OCI-LY7 (cell line): ENCODE measurements around the gene DUSP9. TPM values are rescaled to one million over a fixed set of nuclear protein-coding genes. Genes with fewer than 3 reads are reported as not detected.
"Not testable (repeated sequence)": the region's sequence is repeated elsewhere in the genome, so short reads cannot be mapped to it uniquely, and the experiment has no call there.

Source experiments
- BruUV-seq: library from RNA; stranded (reverse); fragments of 400-500 nt; replicated peaks from 2 replicates; lab custom pipeline; 2021; lab: Mats Ljungman, UMichigan
- CTCF ChIA-PET: fragments of 300-600 bp; sonication (Branson Sonifier 250); formaldehyde crosslinking; loops from one replicate; lab custom pipeline; 2022; ENCODE audit warnings: antibody characterized with exemption; ENCODE audit not compliant: unreplicated experiment; lab: Charles Lee
- POLR2A ChIA-PET: fragments of 300-600 bp; sonication (Branson Sonifier 250); formaldehyde crosslinking; loops from one replicate; lab custom pipeline; 2022; ENCODE audit warnings: antibody characterized with exemption; lab: Charles Lee
- DNase-seq: peaks from one replicate; pipeline ENCODE4 v3.0.0-alpha.2; 2015; ENCODE audit warnings: low spot score
- H2AFZ ChIP-seq: fragments of 200-600 bp; sonication (generic), shearing (Covaris generic); 2 replicates; pipeline ENCODE4 v1.6.1; 2014; ENCODE audit warnings: mild to moderate bottlenecking, antibody characterized with exemption, low read length, moderate library complexity
- H3K27ac ChIP-seq: fragments of 200-600 bp; sonication (generic); 2 replicates; pipeline ENCODE4 v1.5.1; 2014; ENCODE audit warnings: mixed run types, low read depth, mild to moderate bottlenecking, moderate library complexity, low read length, inconsistent platforms; ENCODE audit not compliant: poor library complexity, severe bottlenecking
- H3K36me3 ChIP-seq: fragments of 200-600 bp; sonication (generic); 2 replicates; pipeline ENCODE4 v1.6.1; 2014; ENCODE audit warnings: mild to moderate bottlenecking, antibody characterized with exemption, low read length, moderate library complexity, mixed read lengths; ENCODE audit not compliant: insufficient read depth
- H3K4me1 ChIP-seq: fragments of 200-600 bp; sonication (generic); 2 replicates; pipeline ENCODE4 v1.5.1; 2014; ENCODE audit warnings: mild to moderate bottlenecking, low read length; ENCODE audit not compliant: insufficient read depth, poor library complexity, severe bottlenecking
- H3K4me2 ChIP-seq: fragments of 200-600 bp; sonication (generic); 2 replicates; pipeline ENCODE4 v1.6.1; 2014; ENCODE audit warnings: mild to moderate bottlenecking, low read length
- H3K4me3 ChIP-seq: fragments of 200-600 bp; sonication (generic); 2 replicates; pipeline ENCODE4 v1.5.1; 2014; ENCODE audit warnings: mild to moderate bottlenecking, low read depth, low read length; ENCODE audit not compliant: poor library complexity, severe bottlenecking
- H3K79me2 ChIP-seq: fragments of 200-600 bp; sonication (generic); 2 replicates; pipeline ENCODE4 v1.6.1; 2016; ENCODE audit warnings: low read depth, mild to moderate bottlenecking, low read length, moderate library complexity, mixed read lengths; ENCODE audit not compliant: insufficient read depth
- H3K9me2 ChIP-seq: fragments of 200-600 bp; sonication (generic); 2 replicates; pipeline ENCODE4 v1.6.1; 2016; ENCODE audit warnings: mild to moderate bottlenecking, low read length, mixed read lengths; ENCODE audit not compliant: insufficient read depth
- H3K9me3 ChIP-seq: fragments of 200-600 bp; sonication (generic); 2 replicates; pipeline ENCODE4 v1.6.1; 2014; ENCODE audit warnings: mild to moderate bottlenecking, mixed run types, low read length, mixed read lengths
- H4K20me1 ChIP-seq: fragments of 200-600 bp; sonication (generic); 2 replicates; pipeline ENCODE4 v1.6.1; 2014; ENCODE audit warnings: mild to moderate bottlenecking, antibody characterized with exemption, low read length, moderate library complexity, mixed read lengths; ENCODE audit not compliant: insufficient read depth
- EZH2phosphoT487 ChIP-seq: fragments of 200-600 bp; sonication (generic); IDR thresholded peaks from 2 replicates; pipeline ENCODE4 v1.6.1; 2018; ENCODE audit warnings: low read depth, borderline replicate concordance, mild to moderate bottlenecking, mixed run types, antibody characterized with exemption, low read length, moderate library complexity, mixed read lengths
- intact Hi-C: fragments of 100-400 bp; cut with micrococcal nuclease; formaldehyde crosslinking; loops from one replicate; pipeline ENCODE4 v1.10.0; 2022; ENCODE audit not compliant: unreplicated experiment
- total RNA-seq, 2 experiments: library from RNA; depleted of rRNA in 1 of 2; stranded (reverse); fragments of >200 nt in 1 of 2; shearing (Covaris generic) in 1 of 2; gene quantifications; 2 replicates each; pipeline ENCODE4 v1.2.3, GENCODE V29; 2014 to 2022
- TF ChIP-seq, protein P1 (sequence below): fragments of 200-600 bp; sonication (generic); conservative IDR thresholded peaks from 2 replicates; pipeline ENCODE4 v1.5.1; 2014; ENCODE audit warnings: mild to moderate bottlenecking, antibody characterized with exemption, low read length, moderate library complexity, mixed read lengths

Gene DUSP9
- total RNA-seq, 2 experiments from 2014 or later = not detected

DNA sequence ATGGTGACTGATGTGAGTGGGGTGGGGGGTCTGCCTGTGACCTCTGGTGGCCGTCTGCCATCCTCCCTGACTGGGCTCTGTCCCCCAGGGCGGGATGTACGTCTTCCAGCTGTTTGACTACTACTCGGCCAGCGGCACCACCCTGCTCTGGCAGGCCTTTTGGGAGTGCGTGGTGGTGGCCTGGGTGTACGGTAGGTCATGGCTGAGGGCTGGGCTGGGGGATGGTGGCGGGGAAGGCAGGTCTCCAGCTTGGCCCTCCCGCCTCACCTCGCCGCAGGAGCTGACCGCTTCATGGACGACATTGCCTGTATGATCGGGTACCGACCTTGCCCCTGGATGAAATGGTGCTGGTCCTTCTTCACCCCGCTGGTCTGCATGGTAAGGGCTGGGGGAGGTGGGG, 47.3 kb downstream of the DUSP9 start:
- intact Hi-C loops, POLR2A ChIA-PET, H3K9me2 ChIP-seq, CTCF ChIA-PET, H3K79me2 ChIP-seq, H3K9me3 ChIP-seq, BruUV-seq, H4K20me1 ChIP-seq, H2AFZ ChIP-seq, H3K36me3 ChIP-seq, DNase-seq, H3K4me1 ChIP-seq, H3K27ac ChIP-seq, H3K4me3 ChIP-seq, H3K4me2 ChIP-seq: not testable (repeated sequence)

DNA sequence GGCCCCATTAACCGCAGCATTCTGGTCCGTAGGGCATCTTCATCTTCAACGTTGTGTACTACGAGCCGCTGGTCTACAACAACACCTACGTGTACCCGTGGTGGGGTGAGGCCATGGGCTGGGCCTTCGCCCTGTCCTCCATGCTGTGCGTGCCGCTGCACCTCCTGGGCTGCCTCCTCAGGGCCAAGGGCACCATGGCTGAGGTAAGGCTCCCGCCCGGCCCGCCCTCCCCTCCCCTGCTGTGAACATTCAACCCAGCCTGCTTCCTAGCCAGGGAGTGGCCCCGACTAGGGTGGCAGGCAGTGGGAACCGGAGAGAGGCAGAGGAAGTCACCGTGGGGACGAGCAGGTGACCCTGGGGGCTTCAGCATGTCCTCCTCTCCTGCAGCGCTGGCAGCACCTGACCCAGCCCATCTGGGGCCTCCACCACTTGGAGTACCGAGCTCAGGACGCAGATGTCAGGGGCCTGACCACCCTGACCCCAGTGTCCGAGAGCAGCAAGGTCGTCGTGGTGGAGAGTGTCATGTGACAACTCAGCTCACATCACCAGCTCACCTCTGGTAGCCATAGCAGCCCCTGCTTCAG, 47.8 kb downstream of the DUSP9 start:
- H2AFZ ChIP-seq = no peak overlapping the region
- intact Hi-C loops = no loop called here
- no peak overlapping the region for H3K4me2 ChIP-seq
- H3K4me1 ChIP-seq = no peaks in the 10 kb centered on the region
- no TSS peak for BruUV-seq
- no peak for DNase-seq
- no peaks in the 10 kb centered on the region for H3K36me3 ChIP-seq
- H3K9me3 ChIP-seq = no peaks in the 10 kb centered on the region
- H3K9me2 ChIP-seq = no peaks in the 10 kb centered on the region
- H3K4me3 ChIP-seq = no peak overlapping the region
- no peak for TF ChIP-seq EZH2phosphoT487
- TF ChIP-seq, protein P1, sequence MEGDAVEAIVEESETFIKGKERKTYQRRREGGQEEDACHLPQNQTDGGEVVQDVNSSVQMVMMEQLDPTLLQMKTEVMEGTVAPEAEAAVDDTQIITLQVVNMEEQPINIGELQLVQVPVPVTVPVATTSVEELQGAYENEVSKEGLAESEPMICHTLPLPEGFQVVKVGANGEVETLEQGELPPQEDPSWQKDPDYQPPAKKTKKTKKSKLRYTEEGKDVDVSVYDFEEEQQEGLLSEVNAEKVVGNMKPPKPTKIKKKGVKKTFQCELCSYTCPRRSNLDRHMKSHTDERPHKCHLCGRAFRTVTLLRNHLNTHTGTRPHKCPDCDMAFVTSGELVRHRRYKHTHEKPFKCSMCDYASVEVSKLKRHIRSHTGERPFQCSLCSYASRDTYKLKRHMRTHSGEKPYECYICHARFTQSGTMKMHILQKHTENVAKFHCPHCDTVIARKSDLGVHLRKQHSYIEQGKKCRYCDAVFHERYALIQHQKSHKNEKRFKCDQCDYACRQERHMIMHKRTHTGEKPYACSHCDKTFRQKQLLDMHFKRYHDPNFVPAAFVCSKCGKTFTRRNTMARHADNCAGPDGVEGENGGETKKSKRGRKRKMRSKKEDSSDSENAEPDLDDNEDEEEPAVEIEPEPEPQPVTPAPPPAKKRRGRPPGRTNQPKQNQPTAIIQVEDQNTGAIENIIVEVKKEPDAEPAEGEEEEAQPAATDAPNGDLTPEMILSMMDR = no peak
- POLR2A ChIA-PET = no interaction called here
- H4K20me1 ChIP-seq = no peaks in the 10 kb centered on the region
- no peaks in the 10 kb centered on the region for H3K79me2 ChIP-seq
- CTCF ChIA-PET = no interaction called here
- no peak overlapping the region for H3K27ac ChIP-seq

DNA sequence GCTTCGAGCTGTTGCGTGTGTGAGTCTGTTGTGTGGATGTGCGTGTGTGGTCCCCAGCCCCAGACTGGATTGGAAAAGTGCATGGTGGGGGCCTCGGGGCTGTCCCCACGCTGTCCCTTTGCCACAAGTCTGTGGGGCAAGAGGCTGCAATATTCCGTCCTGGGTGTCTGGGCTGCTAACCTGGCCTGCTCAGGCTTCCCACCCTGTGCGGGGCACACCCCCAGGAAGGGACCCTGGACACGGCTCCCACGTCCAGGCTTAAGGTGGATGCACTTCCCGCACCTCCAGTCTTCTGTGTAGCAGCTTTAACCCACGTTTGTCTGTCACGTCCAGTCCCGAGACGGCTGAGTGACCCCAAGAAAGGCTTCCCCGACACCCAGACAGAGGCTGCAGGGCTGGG, 49.1 kb downstream of the DUSP9 start:
- intact Hi-C loops = no loop called here
- Histone ChIP-seq H3K27ac (no peak overlapping the region), H3K9me2 (no peaks in the 10 kb centered on the region), H2AFZ (no peak overlapping the region), H3K4me2 (no peak overlapping the region), H3K4me3 (no peak overlapping the region), H3K36me3 (no peaks in the 10 kb centered on the region), H3K4me1 (no peaks in the 10 kb centered on the region), H3K9me3 (no peaks in the 10 kb centered on the region), H3K79me2 (no peaks in the 10 kb centered on the region), H4K20me1 (no peaks in the 10 kb centered on the region)
- POLR2A ChIA-PET = no interaction called here
- DNase-seq = no peak
- CTCF ChIA-PET = no interaction called here
- BruUV-seq = no TSS peak
- no peak for TF ChIP-seq EZH2phosphoT487
- TF ChIP-seq, protein P1 = no peak

DNA sequence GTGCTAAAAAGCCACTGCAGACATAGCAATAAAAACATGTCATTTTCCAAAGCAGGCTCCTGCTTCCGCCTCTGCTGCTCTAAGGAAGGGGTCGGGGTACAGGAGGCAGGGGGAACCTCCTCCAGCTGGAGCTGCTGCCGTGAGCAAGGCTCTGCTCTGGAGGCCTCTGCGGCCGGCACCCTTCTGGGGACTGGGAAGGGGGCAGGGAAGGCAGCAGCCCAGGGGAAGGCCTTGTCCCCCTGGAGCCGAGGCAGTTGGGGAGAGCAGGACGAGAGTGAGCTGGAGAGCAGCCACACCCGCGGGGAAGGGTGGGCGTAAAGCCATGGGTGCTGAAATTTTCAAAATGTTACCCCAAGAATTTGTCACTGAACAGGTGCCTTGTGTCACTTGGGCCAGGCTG, 49.5 kb downstream of the DUSP9 start:
- H3K9me2 ChIP-seq, DNase-seq, H3K27ac ChIP-seq, H3K36me3 ChIP-seq, H3K9me3 ChIP-seq, H3K4me3 ChIP-seq, H3K4me1 ChIP-seq, H3K79me2 ChIP-seq, H2AFZ ChIP-seq, H3K4me2 ChIP-seq, BruUV-seq, H4K20me1 ChIP-seq, CTCF ChIA-PET, POLR2A ChIA-PET, intact Hi-C loops: not testable (repeated sequence)

DNA sequence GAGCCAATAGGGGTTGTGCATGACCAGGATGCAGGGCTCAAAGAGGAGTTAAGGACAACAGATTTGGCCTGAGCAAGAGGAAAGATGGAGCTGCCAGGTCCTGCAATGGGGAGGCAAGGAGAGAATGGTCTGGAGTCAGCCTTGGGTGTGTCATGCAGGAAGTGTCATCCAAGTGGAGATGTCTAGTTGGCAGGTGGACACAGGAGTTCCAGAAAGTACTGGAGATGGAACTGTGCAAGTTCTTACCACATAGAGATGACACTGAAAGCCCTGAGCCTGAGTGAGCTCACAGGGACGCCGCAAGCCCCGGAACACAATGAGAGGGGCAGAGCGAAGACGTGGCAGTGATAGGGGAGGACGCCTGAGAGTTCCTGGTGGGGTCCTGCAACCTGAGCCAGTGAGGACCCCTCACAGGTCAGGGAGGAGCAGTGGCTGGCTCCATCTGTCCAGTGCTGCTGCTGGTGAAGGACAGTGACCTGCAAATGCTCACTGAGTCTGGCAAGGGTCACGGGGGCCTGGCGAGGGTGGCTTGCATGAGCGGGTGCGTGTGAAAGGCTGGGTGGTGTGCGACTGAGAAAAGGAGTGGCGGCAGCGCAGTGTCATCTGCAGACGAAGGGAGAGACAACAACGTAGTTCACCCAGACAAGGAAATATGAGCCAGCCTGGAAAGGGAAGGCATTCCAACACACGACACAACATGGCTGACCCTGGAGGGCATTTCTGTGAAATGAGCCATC, 50.2 kb downstream of the DUSP9 start:
- H2AFZ ChIP-seq, H3K79me2 ChIP-seq, H3K9me2 ChIP-seq, H3K4me1 ChIP-seq, H3K36me3 ChIP-seq, CTCF ChIA-PET, H3K27ac ChIP-seq, POLR2A ChIA-PET, H3K4me2 ChIP-seq, H3K4me3 ChIP-seq, BruUV-seq, intact Hi-C loops, H4K20me1 ChIP-seq, DNase-seq, H3K9me3 ChIP-seq: not testable (repeated sequence)
